MM.1S (cell line): ENCODE measurements around the gene NUBP2.

Source experiments
- CTCF ChIP-seq: fragments of 300-600 bp; sonication (generic); IDR thresholded peaks from 2 replicates; pipeline ENCODE4 v1.5.1; 2016; ENCODE audit warnings: antibody characterized with exemption, low read length, mixed read lengths
- EZH2phosphoT487 ChIP-seq: fragments of 300-600 bp; sonication (generic); IDR thresholded peaks from 2 replicates; pipeline ENCODE4 v1.6.1; 2018; ENCODE audit warnings: antibody characterized with exemption, low read length

- TF ChIP-seq CTCF (no peak), EZH2phosphoT487 (no peak)
Measured at GRCh38 chr16:1781254-1781653, 1.5 kb upstream of the NUBP2 start.
